OCI-M1 (cell line): ENCODE measurements around the gene FHL2.

ENCODE experiments used
- DNase-seq: peaks from one replicate; lab custom pipeline; 2025; lab: John Stamatoyannopoulos, UW

FHL2 gene

GRCh38 chr2:105397025-105397722 lies 1.7 kb downstream of the FHL2 start:
- peak; percentile 51 for DNase-seq

- peak; percentile 62 for DNase-seq
Measured at GRCh38 chr2:105396254-105397024, 2.4 kb downstream of the FHL2 start.

GRCh38 chr2:105395691-105396090 lies 3.2 kb downstream of the FHL2 start:
- no peak for DNase-seq

GRCh38 chr2:105394951-105395611 lies 3.8 kb downstream of the FHL2 start:
- no peak for DNase-seq

- DNase-seq, result no peak
Measured at GRCh38 chr2:105393373-105394055, 5.3 kb downstream of the FHL2 start.

GRCh38 chr2:105391763-105392662 lies 6.8 kb downstream of the FHL2 start:
- no peak for DNase-seq

GRCh38 chr2:105391058-105391627 lies 7.7 kb downstream of the FHL2 start:
- no peak for DNase-seq

- no peak for DNase-seq
Measured at GRCh38 chr2:105390454-105390853, 8.4 kb downstream of the FHL2 start.

GRCh38 chr2:105388971-105389381 lies 9.9 kb downstream of the FHL2 start:
- DNase-seq, result no peak

- DNase-seq, result no peak
Measured at GRCh38 chr2:105387225-105387624, 11.6 kb downstream of the FHL2 start.

GRCh38 chr2:105385731-105386540 lies 12.9 kb downstream of the FHL2 start:
- DNase-seq, result no peak

- DNase-seq, result no peak
Measured at GRCh38 chr2:105384861-105385260, 14.0 kb downstream of the FHL2 start.

- DNase-seq, result no peak
Measured at GRCh38 chr2:105384216-105384615, 14.6 kb downstream of the FHL2 start.

- DNase-seq, result peak; percentile 60
Measured at GRCh38 chr2:105383432-105384166, 15.3 kb downstream of the FHL2 start.

GRCh38 chr2:105382177-105382576 lies 16.7 kb downstream of the FHL2 start:
- DNase-seq, result no peak

GRCh38 chr2:105381101-105381668 lies 17.7 kb downstream of the FHL2 start:
- DNase-seq, result no peak

GRCh38 chr2:105380432-105381100 lies 18.3 kb downstream of the FHL2 start:
- DNase-seq, result peak; percentile 70

- peak; percentile 23 for DNase-seq
Measured at GRCh38 chr2:105379741-105380186, 19.1 kb downstream of the FHL2 start.
